WTC11 (cell line): ENCODE data around the gene ZNF232. TPM values are rescaled to one million over a fixed set of nuclear protein-coding genes. Genes with fewer than 3 reads are reported as not detected.
"Not testable (repeated sequence)": the region's sequence is repeated elsewhere in the genome, so short reads cannot be mapped to it uniquely, and the experiment has no call there.

ENCODE experiments used
- ATAC-seq: fragments of 200-7000 bp; cut with Tn5 transposase; 2 replicates; pipeline ENCODE4 v1.10.0; 2021; ENCODE audit warnings: mild to moderate bottlenecking, moderate library complexity
- CTCF ChIA-PET: fragments of 300-600 bp; sonication (Branson Sonifier 250); formaldehyde crosslinking; loops from one replicate; lab custom pipeline; 2021; ENCODE audit warnings: antibody characterized with exemption; lab: Charles Lee
- POLR2A ChIA-PET: fragments of 350-600 bp; sonication (Branson Sonifier 250); formaldehyde crosslinking; loops from one replicate; lab custom pipeline; 2021; ENCODE audit warnings: antibody characterized with exemption; lab: Charles Lee
- DNase-seq: peaks from one replicate; pipeline ENCODE4 v3.0.0; 2021; ENCODE audit warnings: low spot score
- H3K27ac Mint-ChIP-seq: 2 replicates; pipeline ENCODE4 v1.8.0; 2021; ENCODE audit warnings: mixed read lengths
- H3K27me3 Mint-ChIP-seq: 2 replicates; pipeline ENCODE4 v1.8.0; 2021; ENCODE audit warnings: low read depth, mild to moderate bottlenecking, moderate library complexity, mixed read lengths
- H3K36me3 Mint-ChIP-seq: 2 replicates; pipeline ENCODE4 v1.8.0; 2021; ENCODE audit warnings: mixed read lengths
- H3K4me1 Mint-ChIP-seq: 2 replicates; pipeline ENCODE4 v1.8.0; 2022; ENCODE audit warnings: mixed read lengths
- H3K4me3 Mint-ChIP-seq: 2 replicates; pipeline ENCODE4 v1.8.0; 2021; ENCODE audit warnings: mild to moderate bottlenecking, moderate library complexity, mixed read lengths
- H3K9me3 Mint-ChIP-seq: 2 replicates; pipeline ENCODE4 v1.8.0; 2021; ENCODE audit warnings: mixed read lengths
- ATF6 ChIP-seq: sonication (generic); formaldehyde crosslinking; IDR thresholded peaks from 2 replicates; pipeline ENCODE4 v1.8.1; 2023; ENCODE audit warnings: mild to moderate bottlenecking, missing genetic modification reagents
- CREM ChIP-seq: sonication (generic); formaldehyde crosslinking; IDR thresholded peaks from 2 replicates; pipeline ENCODE4 v1.8.1; 2022; ENCODE audit warnings: mild to moderate bottlenecking, missing genetic modification reagents, moderate library complexity
- E2F5 ChIP-seq: sonication (generic); formaldehyde crosslinking; IDR thresholded peaks from 2 replicates; pipeline ENCODE4 v1.8.1; 2022; ENCODE audit warnings: mild to moderate bottlenecking, moderate library complexity, missing genetic modification reagents
- FOXP1 ChIP-seq: sonication (generic); formaldehyde crosslinking; IDR thresholded peaks from 2 replicates; pipeline ENCODE4 v1.8.0; 2022; ENCODE audit warnings: missing genetic modification reagents, mild to moderate bottlenecking, moderate library complexity, borderline replicate concordance
- GTF2I ChIP-seq: fragments of 250-450 bp; sonication (Bioruptor Pico); conservative IDR thresholded peaks from 2 replicates; pipeline ENCODE4 v1.4.0; 2021; ENCODE audit warnings: mild to moderate bottlenecking
- IRF1 ChIP-seq: sonication (generic); formaldehyde crosslinking; IDR thresholded peaks from 2 replicates; pipeline ENCODE4 v1.8.0; 2023; ENCODE audit warnings: missing genetic modification reagents
- RELA ChIP-seq: sonication (generic); formaldehyde crosslinking; IDR thresholded peaks from 2 replicates; pipeline ENCODE4 v1.8.1; 2022; ENCODE audit warnings: missing genetic modification reagents, mild to moderate bottlenecking, borderline replicate concordance
- SMAD3 ChIP-seq: sonication (generic); formaldehyde crosslinking; IDR thresholded peaks from 2 replicates; pipeline ENCODE4 v1.8.0; 2022; ENCODE audit warnings: missing genetic modification reagents, mild to moderate bottlenecking, borderline replicate concordance
- ZNF423 ChIP-seq: fragments of 250-450 bp; sonication (Bioruptor Pico); IDR thresholded peaks from 2 replicates; pipeline ENCODE4 v2.1.2; 2022; ENCODE audit warnings: mild to moderate bottlenecking, moderate library complexity
- total RNA-seq: library from RNA; stranded (reverse); gene quantifications from 3 replicates; pipeline ENCODE4 v1.2.3, GENCODE V29; 2021
- TF ChIP-seq, protein P1 (sequence below): sonication (generic); formaldehyde crosslinking; IDR thresholded peaks from 2 replicates; pipeline ENCODE4 v1.8.0; 2022; ENCODE audit warnings: missing genetic modification reagents
- TF ChIP-seq, protein P2 (sequence below): fragments of 250-450 bp; sonication (Bioruptor Pico); IDR thresholded peaks from 2 replicates; pipeline ENCODE4 v2.1.2; 2022; ENCODE audit warnings: mild to moderate bottlenecking, moderate library complexity
- TF ChIP-seq, protein P3 (sequence below): sonication (generic); formaldehyde crosslinking; IDR thresholded peaks from 2 replicates; pipeline ENCODE4 v1.8.0; 2023; ENCODE audit warnings: missing genetic modification reagents, mild to moderate bottlenecking, borderline replicate concordance
- TF ChIP-seq, protein P4 (sequence below): sonication (generic); formaldehyde crosslinking; IDR thresholded peaks from 2 replicates; pipeline ENCODE4 v1.8.1; 2023; ENCODE audit warnings: mild to moderate bottlenecking, missing genetic modification reagents, borderline replicate concordance
- TF ChIP-seq, protein P5 (sequence below): sonication (generic); formaldehyde crosslinking; IDR thresholded peaks from 2 replicates; pipeline ENCODE4 v1.8.1; 2023; ENCODE audit warnings: mild to moderate bottlenecking, missing genetic modification reagents, moderate library complexity

The ZNF232 gene
- total RNA-seq, 1 experiment from 2014 or later: 21.7 TPM

DNA sequence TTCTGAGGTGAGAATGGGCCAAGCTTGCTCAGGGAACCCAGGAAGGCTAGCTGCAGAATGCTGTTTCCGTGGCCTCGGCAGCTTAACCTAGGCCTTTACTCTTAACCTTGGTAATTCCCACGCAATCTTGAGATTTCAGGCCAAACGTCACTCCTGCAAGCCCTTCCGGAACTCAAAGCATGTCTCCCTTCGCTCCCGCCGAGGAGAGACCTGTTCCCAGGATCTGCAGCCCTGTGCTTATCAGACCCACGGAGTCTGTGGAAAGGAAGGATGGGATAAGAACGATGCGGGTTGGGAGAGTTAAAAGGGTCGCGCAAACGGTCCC is 33.9 kb downstream of the ZNF232 start:
- TF ChIP-seq CREM (CRISPR knock-in tag): no peak
- TF ChIP-seq E2F5 (CRISPR knock-in tag): no peak
- no peak for TF ChIP-seq SMAD3
- TF ChIP-seq, protein P1, sequence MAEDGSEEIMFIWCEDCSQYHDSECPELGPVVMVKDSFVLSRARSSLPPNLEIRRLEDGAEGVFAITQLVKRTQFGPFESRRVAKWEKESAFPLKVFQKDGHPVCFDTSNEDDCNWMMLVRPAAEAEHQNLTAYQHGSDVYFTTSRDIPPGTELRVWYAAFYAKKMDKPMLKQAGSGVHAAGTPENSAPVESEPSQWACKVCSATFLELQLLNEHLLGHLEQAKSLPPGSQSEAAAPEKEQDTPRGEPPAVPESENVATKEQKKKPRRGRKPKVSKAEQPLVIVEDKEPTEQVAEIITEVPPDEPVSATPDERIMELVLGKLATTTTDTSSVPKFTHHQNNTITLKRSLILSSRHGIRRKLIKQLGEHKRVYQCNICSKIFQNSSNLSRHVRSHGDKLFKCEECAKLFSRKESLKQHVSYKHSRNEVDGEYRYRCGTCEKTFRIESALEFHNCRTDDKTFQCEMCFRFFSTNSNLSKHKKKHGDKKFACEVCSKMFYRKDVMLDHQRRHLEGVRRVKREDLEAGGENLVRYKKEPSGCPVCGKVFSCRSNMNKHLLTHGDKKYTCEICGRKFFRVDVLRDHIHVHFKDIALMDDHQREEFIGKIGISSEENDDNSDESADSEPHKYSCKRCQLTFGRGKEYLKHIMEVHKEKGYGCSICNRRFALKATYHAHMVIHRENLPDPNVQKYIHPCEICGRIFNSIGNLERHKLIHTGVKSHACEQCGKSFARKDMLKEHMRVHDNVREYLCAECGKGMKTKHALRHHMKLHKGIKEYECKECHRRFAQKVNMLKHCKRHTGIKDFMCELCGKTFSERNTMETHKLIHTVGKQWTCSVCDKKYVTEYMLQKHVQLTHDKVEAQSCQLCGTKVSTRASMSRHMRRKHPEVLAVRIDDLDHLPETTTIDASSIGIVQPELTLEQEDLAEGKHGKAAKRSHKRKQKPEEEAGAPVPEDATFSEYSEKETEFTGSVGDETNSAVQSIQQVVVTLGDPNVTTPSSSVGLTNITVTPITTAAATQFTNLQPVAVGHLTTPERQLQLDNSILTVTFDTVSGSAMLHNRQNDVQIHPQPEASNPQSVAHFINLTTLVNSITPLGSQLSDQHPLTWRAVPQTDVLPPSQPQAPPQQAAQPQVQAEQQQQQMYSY (CRISPR knock-in tag): no peak
- TF ChIP-seq, protein P2, sequence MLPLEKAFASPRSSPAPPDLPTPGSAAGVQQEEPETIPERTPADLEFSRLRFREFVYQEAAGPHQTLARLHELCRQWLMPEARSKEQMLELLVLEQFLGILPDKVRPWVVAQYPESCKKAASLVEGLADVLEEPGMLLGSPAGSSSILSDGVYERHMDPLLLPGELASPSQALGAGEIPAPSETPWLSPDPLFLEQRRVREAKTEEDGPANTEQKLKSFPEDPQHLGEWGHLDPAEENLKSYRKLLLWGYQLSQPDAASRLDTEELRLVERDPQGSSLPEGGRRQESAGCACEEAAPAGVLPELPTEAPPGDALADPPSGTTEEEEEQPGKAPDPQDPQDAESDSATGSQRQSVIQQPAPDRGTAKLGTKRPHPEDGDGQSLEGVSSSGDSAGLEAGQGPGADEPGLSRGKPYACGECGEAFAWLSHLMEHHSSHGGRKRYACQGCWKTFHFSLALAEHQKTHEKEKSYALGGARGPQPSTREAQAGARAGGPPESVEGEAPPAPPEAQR (CRISPR knock-in tag): no peak
- TF ChIP-seq, protein P3, sequence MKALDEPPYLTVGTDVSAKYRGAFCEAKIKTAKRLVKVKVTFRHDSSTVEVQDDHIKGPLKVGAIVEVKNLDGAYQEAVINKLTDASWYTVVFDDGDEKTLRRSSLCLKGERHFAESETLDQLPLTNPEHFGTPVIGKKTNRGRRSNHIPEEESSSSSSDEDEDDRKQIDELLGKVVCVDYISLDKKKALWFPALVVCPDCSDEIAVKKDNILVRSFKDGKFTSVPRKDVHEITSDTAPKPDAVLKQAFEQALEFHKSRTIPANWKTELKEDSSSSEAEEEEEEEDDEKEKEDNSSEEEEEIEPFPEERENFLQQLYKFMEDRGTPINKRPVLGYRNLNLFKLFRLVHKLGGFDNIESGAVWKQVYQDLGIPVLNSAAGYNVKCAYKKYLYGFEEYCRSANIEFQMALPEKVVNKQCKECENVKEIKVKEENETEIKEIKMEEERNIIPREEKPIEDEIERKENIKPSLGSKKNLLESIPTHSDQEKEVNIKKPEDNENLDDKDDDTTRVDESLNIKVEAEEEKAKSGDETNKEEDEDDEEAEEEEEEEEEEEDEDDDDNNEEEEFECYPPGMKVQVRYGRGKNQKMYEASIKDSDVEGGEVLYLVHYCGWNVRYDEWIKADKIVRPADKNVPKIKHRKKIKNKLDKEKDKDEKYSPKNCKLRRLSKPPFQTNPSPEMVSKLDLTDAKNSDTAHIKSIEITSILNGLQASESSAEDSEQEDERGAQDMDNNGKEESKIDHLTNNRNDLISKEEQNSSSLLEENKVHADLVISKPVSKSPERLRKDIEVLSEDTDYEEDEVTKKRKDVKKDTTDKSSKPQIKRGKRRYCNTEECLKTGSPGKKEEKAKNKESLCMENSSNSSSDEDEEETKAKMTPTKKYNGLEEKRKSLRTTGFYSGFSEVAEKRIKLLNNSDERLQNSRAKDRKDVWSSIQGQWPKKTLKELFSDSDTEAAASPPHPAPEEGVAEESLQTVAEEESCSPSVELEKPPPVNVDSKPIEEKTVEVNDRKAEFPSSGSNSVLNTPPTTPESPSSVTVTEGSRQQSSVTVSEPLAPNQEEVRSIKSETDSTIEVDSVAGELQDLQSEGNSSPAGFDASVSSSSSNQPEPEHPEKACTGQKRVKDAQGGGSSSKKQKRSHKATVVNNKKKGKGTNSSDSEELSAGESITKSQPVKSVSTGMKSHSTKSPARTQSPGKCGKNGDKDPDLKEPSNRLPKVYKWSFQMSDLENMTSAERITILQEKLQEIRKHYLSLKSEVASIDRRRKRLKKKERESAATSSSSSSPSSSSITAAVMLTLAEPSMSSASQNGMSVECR (CRISPR knock-in tag): no peak; the same call in 1 of the 2 replicates
- TF ChIP-seq GTF2I (CRISPR knock-in tag): no peak
- no peak for TF ChIP-seq IRF1
- TF ChIP-seq RELA (CRISPR knock-in tag): no peak
- no peak for TF ChIP-seq ATF6
- TF ChIP-seq, protein P4, sequence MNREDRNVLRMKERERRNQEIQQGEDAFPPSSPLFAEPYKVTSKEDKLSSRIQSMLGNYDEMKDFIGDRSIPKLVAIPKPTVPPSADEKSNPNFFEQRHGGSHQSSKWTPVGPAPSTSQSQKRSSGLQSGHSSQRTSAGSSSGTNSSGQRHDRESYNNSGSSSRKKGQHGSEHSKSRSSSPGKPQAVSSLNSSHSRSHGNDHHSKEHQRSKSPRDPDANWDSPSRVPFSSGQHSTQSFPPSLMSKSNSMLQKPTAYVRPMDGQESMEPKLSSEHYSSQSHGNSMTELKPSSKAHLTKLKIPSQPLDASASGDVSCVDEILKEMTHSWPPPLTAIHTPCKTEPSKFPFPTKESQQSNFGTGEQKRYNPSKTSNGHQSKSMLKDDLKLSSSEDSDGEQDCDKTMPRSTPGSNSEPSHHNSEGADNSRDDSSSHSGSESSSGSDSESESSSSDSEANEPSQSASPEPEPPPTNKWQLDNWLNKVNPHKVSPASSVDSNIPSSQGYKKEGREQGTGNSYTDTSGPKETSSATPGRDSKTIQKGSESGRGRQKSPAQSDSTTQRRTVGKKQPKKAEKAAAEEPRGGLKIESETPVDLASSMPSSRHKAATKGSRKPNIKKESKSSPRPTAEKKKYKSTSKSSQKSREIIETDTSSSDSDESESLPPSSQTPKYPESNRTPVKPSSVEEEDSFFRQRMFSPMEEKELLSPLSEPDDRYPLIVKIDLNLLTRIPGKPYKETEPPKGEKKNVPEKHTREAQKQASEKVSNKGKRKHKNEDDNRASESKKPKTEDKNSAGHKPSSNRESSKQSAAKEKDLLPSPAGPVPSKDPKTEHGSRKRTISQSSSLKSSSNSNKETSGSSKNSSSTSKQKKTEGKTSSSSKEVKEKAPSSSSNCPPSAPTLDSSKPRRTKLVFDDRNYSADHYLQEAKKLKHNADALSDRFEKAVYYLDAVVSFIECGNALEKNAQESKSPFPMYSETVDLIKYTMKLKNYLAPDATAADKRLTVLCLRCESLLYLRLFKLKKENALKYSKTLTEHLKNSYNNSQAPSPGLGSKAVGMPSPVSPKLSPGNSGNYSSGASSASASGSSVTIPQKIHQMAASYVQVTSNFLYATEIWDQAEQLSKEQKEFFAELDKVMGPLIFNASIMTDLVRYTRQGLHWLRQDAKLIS: no peak
- no peak for TF ChIP-seq ZNF423 (CRISPR knock-in tag)
- TF ChIP-seq, protein P5, sequence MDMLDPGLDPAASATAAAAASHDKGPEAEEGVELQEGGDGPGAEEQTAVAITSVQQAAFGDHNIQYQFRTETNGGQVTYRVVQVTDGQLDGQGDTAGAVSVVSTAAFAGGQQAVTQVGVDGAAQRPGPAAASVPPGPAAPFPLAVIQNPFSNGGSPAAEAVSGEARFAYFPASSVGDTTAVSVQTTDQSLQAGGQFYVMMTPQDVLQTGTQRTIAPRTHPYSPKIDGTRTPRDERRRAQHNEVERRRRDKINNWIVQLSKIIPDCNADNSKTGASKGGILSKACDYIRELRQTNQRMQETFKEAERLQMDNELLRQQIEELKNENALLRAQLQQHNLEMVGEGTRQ (CRISPR knock-in tag): no peak
- TF ChIP-seq FOXP1 (CRISPR knock-in tag): no peak
- Mint-ChIP-seq H3K36me3 (no peaks in the 10 kb centered on the region), H3K4me3 (peak overlapping the region; percentile 63), H3K27me3 (peaks cover 41% of the 10 kb centered on the region), H3K27ac (peak overlapping the region; percentile 20; the same call in 1 of the 2 replicates), H3K9me3 (peaks cover 4% of the 10 kb centered on the region; the same call in 1 of the 2 replicates), H3K4me1 (peaks cover 15% of the 10 kb centered on the region)
- ATAC-seq (no peak), DNase-seq (no peak)
- ChIA-PET CTCF (interaction anchor here (1.4 kb wide), 1 partner anchor 9 kb away, joined by 3 read pairs; no protein-coding TSS in a partner anchor), POLR2A (interaction anchor here (0.6 kb wide), 1 partner anchor 9 kb away, joined by 4 read pairs; no protein-coding TSS in a partner anchor)

- H3K4me1 Mint-ChIP-seq: peaks cover 15% of the 10 kb centered on the region
- H3K27ac Mint-ChIP-seq, H3K36me3 Mint-ChIP-seq, H3K4me3 Mint-ChIP-seq, H3K9me3 Mint-ChIP-seq, DNase-seq, ATAC-seq: not testable (repeated sequence)
- CTCF ChIA-PET: interaction anchor here (1.4 kb wide), 1 partner anchor 8 kb away, joined by 3 read pairs; no protein-coding TSS in a partner anchor
- H3K27me3 Mint-ChIP-seq: peaks cover 40% of the 10 kb centered on the region
- POLR2A ChIA-PET: interaction anchor here (0.6 kb wide), 1 partner anchor 9 kb away, joined by 4 read pairs; no protein-coding TSS in a partner anchor
These were observed 34.4 kb downstream of the ZNF232 start for GRCh38 chr17:5077275-5077674.
